ENCODE data around the gene NPEPPS. TPM values are rescaled to one million over a fixed set of nuclear protein-coding genes. Genes with fewer than 3 reads are reported as not detected.

NPEPPS gene
- polyA plus RNA-seq, 1 of the 3 experiments (the other 2 are of a cell fraction) = 73.2 TPM

DNA sequence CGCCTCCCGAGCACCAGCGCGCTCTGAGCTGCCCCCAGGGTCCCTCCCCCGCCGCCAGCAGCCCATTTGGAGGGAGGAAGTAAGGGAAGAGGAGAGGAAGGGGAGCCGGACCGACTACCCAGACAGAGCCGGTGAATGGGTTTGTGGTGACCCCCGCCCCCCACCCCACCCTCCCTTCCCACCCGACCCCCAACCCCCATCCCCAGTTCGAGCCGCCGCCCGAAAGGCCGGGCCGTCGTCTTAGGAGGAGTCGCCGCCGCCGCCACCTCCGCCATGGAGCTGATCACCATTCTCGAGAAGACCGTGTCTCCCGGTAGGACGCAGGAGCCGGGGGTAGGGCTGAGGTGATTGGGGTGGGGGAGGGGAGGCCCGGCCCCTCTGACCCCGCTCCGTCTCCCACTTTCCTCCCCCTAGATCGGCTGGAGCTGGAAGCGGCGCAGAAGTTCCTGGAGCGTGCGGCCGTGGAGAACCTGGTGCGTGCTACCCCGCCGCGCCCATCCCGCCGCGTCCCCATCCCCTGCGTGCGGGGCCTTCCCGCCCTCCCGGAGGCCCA lies 119.1 kb downstream of the NPEPPS start:
- Histone ChIP-seq H3K79me2 (ENCODE audit: insufficient read depth) (peaks cover 58% of the 10 kb centered on the region), H2AFZ (ENCODE audit: low read depth) (no peak overlapping the region), H3K36me3 (replicated peaks in 1 of 2; ENCODE audit: control insufficient read depth in 1 of 2, insufficient read depth in 2 of 2, low read length in 1 of 2) (peaks cover 36 to 43% of the 10 kb centered on the region in 2 experiments), H4K20me1 (ENCODE audit: insufficient read depth) (peaks cover 38% of the 10 kb centered on the region), H3K9me2 (no peaks in the 10 kb centered on the region), H3K4me2 (peak overlapping the region; percentile 61; the same call in 1 of the 2 replicates), H3K4me3 (ENCODE audit: low read depth in 2 of 2, low read length in 1 of 2) (peak overlapping the region; percentile 62 to 65), H3K9me3 (no peaks in the 10 kb centered on the region), H3K4me1 (ENCODE audit: control insufficient read depth in 1 of 2, insufficient read depth in 2 of 2, low read depth in 1 of 2, low read length in 1 of 2) (peaks cover 8 to 22% of the 10 kb centered on the region in 2 experiments), H3K27ac (ENCODE audit: low read depth in 2 of 2, low read length in 1 of 2) (peak overlapping the region; percentile 64 to 89), H3K27me3 (ENCODE audit: insufficient read depth) (no peaks in the 10 kb centered on the region), H3K9ac (peak overlapping the region; percentile 73; the same call in 1 of the 2 replicates), H3F3A (replicated peaks; ENCODE audit: insufficient read depth) (peaks cover 12% of the 10 kb centered on the region)
- ChIA-PET POLR2A (interaction anchor here (0.5 to 1.6 kb wide), 20 partner anchors 9 to 445 kb away, joined by 3 to 7 read pairs (median 4); partner anchors contain the start of genes EFCAB13, OSBPL7 and TBKBP1), CTCF (interaction anchor here (0.7 to 9.4 kb wide), 8 partner anchors 10 to 208 kb away, joined by 3 to 113 read pairs (median 4); no protein-coding TSS in a partner anchor)
- no peak; the same call in 1 of the 2 replicates for TF ChIP-seq TAF1 (IDR thresholded peaks at IDR 0.05; ENCODE audit: borderline replicate concordance, low read depth, low read length)
- TF ChIP-seq CHD2 (IDR thresholded peaks at IDR 0.05; ENCODE audit: low read length, partially characterized antibody) = no peak
- no peak for TF ChIP-seq TCF12 (IDR thresholded peaks at IDR 0.05)
- TF ChIP-seq PBX3 (IDR thresholded peaks at IDR 0.05) = no peak
- no peak for TF ChIP-seq YY1 (IDR thresholded peaks at IDR 0.05; ENCODE audit: low read depth)
- TF ChIP-seq RXRA (IDR thresholded peaks at IDR 0.05; ENCODE audit: borderline replicate concordance, low read depth) = no peak
- TF ChIP-seq, protein P1, sequence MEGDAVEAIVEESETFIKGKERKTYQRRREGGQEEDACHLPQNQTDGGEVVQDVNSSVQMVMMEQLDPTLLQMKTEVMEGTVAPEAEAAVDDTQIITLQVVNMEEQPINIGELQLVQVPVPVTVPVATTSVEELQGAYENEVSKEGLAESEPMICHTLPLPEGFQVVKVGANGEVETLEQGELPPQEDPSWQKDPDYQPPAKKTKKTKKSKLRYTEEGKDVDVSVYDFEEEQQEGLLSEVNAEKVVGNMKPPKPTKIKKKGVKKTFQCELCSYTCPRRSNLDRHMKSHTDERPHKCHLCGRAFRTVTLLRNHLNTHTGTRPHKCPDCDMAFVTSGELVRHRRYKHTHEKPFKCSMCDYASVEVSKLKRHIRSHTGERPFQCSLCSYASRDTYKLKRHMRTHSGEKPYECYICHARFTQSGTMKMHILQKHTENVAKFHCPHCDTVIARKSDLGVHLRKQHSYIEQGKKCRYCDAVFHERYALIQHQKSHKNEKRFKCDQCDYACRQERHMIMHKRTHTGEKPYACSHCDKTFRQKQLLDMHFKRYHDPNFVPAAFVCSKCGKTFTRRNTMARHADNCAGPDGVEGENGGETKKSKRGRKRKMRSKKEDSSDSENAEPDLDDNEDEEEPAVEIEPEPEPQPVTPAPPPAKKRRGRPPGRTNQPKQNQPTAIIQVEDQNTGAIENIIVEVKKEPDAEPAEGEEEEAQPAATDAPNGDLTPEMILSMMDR (IDR thresholded peaks at IDR 0.05) = no peak
- no peak for TF ChIP-seq EP300 (IDR thresholded peaks at IDR 0.05; ENCODE audit: borderline replicate concordance in 1 of 2, low read depth in 1 of 2, low read length in 1 of 2)
- TF ChIP-seq NFIC (IDR thresholded peaks at IDR 0.05; ENCODE audit: borderline replicate concordance) = no peak
- no peak for TF ChIP-seq NRF1 (IDR thresholded peaks at IDR 0.05; ENCODE audit: low read depth, low read length)
- no peak for TF ChIP-seq MAX (IDR thresholded peaks at IDR 0.05; ENCODE audit: low read depth)
- no peak for TF ChIP-seq ELF1 (IDR thresholded peaks at IDR 0.05)
- no peak for TF ChIP-seq FOXJ3 (CRISPR knock-in tag; IDR thresholded peaks at IDR 0.05)
- no peak for TF ChIP-seq TEAD4 (IDR thresholded peaks at IDR 0.05; ENCODE audit: borderline replicate concordance, insufficient read depth)
- TF ChIP-seq, protein P2, sequence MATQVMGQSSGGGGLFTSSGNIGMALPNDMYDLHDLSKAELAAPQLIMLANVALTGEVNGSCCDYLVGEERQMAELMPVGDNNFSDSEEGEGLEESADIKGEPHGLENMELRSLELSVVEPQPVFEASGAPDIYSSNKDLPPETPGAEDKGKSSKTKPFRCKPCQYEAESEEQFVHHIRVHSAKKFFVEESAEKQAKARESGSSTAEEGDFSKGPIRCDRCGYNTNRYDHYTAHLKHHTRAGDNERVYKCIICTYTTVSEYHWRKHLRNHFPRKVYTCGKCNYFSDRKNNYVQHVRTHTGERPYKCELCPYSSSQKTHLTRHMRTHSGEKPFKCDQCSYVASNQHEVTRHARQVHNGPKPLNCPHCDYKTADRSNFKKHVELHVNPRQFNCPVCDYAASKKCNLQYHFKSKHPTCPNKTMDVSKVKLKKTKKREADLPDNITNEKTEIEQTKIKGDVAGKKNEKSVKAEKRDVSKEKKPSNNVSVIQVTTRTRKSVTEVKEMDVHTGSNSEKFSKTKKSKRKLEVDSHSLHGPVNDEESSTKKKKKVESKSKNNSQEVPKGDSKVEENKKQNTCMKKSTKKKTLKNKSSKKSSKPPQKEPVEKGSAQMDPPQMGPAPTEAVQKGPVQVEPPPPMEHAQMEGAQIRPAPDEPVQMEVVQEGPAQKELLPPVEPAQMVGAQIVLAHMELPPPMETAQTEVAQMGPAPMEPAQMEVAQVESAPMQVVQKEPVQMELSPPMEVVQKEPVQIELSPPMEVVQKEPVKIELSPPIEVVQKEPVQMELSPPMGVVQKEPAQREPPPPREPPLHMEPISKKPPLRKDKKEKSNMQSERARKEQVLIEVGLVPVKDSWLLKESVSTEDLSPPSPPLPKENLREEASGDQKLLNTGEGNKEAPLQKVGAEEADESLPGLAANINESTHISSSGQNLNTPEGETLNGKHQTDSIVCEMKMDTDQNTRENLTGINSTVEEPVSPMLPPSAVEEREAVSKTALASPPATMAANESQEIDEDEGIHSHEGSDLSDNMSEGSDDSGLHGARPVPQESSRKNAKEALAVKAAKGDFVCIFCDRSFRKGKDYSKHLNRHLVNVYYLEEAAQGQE (IDR thresholded peaks at IDR 0.05; ENCODE audit: low read depth, low read length) = no peak
- TF ChIP-seq MEF2A (IDR thresholded peaks at IDR 0.05; ENCODE audit: borderline replicate concordance, low read depth) = no peak
- TF ChIP-seq POLR2AphosphoS5 (IDR thresholded peaks at IDR 0.05; ENCODE audit: low read depth, low read length) = no peak; the same call in 1 of the 2 replicates
- no peak for TF ChIP-seq JUND (IDR thresholded peaks at IDR 0.05)
- TF ChIP-seq FOXM1 (IDR thresholded peaks at IDR 0.05; ENCODE audit: low read depth) = no peak
- no peak for TF ChIP-seq GATA2 (CRISPR knock-in tag; IDR thresholded peaks at IDR 0.05)
- 1% methylated on average over 46 of the region's 48 CpGs for WGBS (ENCODE audit: low lambda C conversion rate)
- DNase-seq = no peak

All from SK-N-SH (cell line).